PC-9 (cell line): ENCODE measurements around the gene ALX4. TPM values are rescaled to one million over a fixed set of nuclear protein-coding genes. Genes with fewer than 3 reads are reported as not detected.

Experiments used
- BruUV-seq: library from RNA; stranded (reverse); fragments of 400-500 nt; replicated peaks from 2 replicates; lab custom pipeline; 2021; lab: Mats Ljungman, UMichigan
- CTCF ChIA-PET: fragments of 300-600 bp; sonication (Branson Sonifier 250); formaldehyde crosslinking; loops from one replicate; lab custom pipeline; 2022; ENCODE audit warnings: antibody characterized with exemption; lab: Charles Lee
- POLR2A ChIA-PET: fragments of 300-600 bp; sonication (Branson Sonifier 250); formaldehyde crosslinking; loops from one replicate; lab custom pipeline; 2022; ENCODE audit warnings: antibody characterized with exemption; ENCODE audit not compliant: unreplicated experiment; lab: Charles Lee
- DNase-seq, 2 experiments: peaks; one replicate each; pipeline versions ENCODE4 v3.0.0 to v3.0.0-alpha.2; 2015 to 2022; ENCODE audit warnings: mixed read lengths in 1 of 2
- H2AFZ ChIP-seq: fragments of 200-600 bp; sonication (generic); 2 replicates; pipeline ENCODE4 v1.8.1; 2017; ENCODE audit warnings: antibody characterized with exemption
- H3F3A ChIP-seq: fragments of 200-600 bp; sonication (generic); 2 replicates; pipeline ENCODE4 v1.8.1; 2017; ENCODE audit warnings: antibody characterized with exemption, mild to moderate bottlenecking, low read depth; ENCODE audit not compliant: insufficient read depth
- H3K27ac ChIP-seq: fragments of 200-600 bp; sonication (generic); 2 replicates; pipeline ENCODE4 v1.6.1; 2016; ENCODE audit warnings: mixed run types
- H3K27me3 ChIP-seq: fragments of 200-600 bp; sonication (generic); 2 replicates; pipeline ENCODE4 v1.6.1; 2016; ENCODE audit warnings: low read depth, mixed run types; ENCODE audit not compliant: insufficient read depth
- H3K36me3 ChIP-seq: fragments of 200-600 bp; sonication (generic); 2 replicates; pipeline ENCODE4 v1.6.1; 2016; ENCODE audit warnings: low read depth, mixed run types
- H3K4me1 ChIP-seq: fragments of 200-600 bp; sonication (generic); replicated peaks from 2 replicates; pipeline ENCODE4 v1.6.1; 2016; ENCODE audit warnings: mixed run types; ENCODE audit not compliant: insufficient read depth
- H3K4me2 ChIP-seq: fragments of 200-600 bp; sonication (generic); 2 replicates; pipeline ENCODE4 v1.6.1; 2017; ENCODE audit warnings: mixed run types
- H3K4me3 ChIP-seq: fragments of 200-600 bp; sonication (generic); 2 replicates; pipeline ENCODE4 v1.6.1; 2016; ENCODE audit warnings: mixed run types
- H3K79me2 ChIP-seq: fragments of 200-600 bp; sonication (generic); 2 replicates; pipeline ENCODE4 v1.6.1; 2017; ENCODE audit warnings: low read depth, mixed run types
- H3K9me2 ChIP-seq: fragments of 200-600 bp; sonication (generic); 2 replicates; pipeline ENCODE4 v1.8.1; 2017; ENCODE audit warnings: mild to moderate bottlenecking; ENCODE audit not compliant: insufficient read depth
- H3K9me3 ChIP-seq: fragments of 200-600 bp; sonication (generic); 2 replicates; pipeline ENCODE4 v1.8.1; 2016; ENCODE audit warnings: low read depth; ENCODE audit not compliant: insufficient read depth
- H4K20me1 ChIP-seq: fragments of 200-600 bp; sonication (generic); 2 replicates; pipeline ENCODE4 v1.8.1; 2017; ENCODE audit not compliant: insufficient read depth
- CTCF ChIP-seq: fragments of 200-600 bp; sonication (generic); conservative IDR thresholded peaks from 2 replicates; pipeline ENCODE4 v1.6.1; 2017; ENCODE audit warnings: mixed run types, antibody characterized with exemption, mild to moderate bottlenecking, moderate library complexity
- EZH2 ChIP-seq: fragments of 200-600 bp; sonication (generic); IDR thresholded peaks from 2 replicates; pipeline ENCODE4 v1.8.0; 2017; ENCODE audit warnings: antibody characterized with exemption, low read depth
- intact Hi-C: fragments of 100-400 bp; cut with micrococcal nuclease; formaldehyde crosslinking; loops from one replicate; pipeline ENCODE4 v1.10.0; 2022; ENCODE audit not compliant: unreplicated experiment
- total RNA-seq: library from RNA; stranded (reverse); gene quantifications from 2 replicates; pipeline ENCODE4 v1.2.3, GENCODE V29; 2021

ALX4 gene
- total RNA-seq, 1 experiment from 2014 or later: not detected

- no peaks in the 10 kb centered on the region; the same call in 1 of the 2 replicates for H3K9me3 ChIP-seq
- peaks cover 91% of the 10 kb centered on the region for H3K27me3 ChIP-seq
- intact Hi-C loops: no loop called here
- ChIA-PET POLR2A (no interaction called here), CTCF (interaction anchor here (0.5 to 0.7 kb wide), 2 partner anchors 136 to 177 kb away, joined by 3 to 6 read pairs; no protein-coding TSS in a partner anchor)
- H2AFZ ChIP-seq: no peak overlapping the region
- H3K79me2 ChIP-seq: no peaks in the 10 kb centered on the region
- H3K4me3 ChIP-seq: no peak overlapping the region
- no peaks in the 10 kb centered on the region for H3K9me2 ChIP-seq
- H3K4me2 ChIP-seq: no peak overlapping the region
- no peak overlapping the region for H3K27ac ChIP-seq
- H4K20me1 ChIP-seq: no peaks in the 10 kb centered on the region; the same call in 1 of the 2 replicates
- H3K4me1 ChIP-seq: no peaks in the 10 kb centered on the region
- no peaks in the 10 kb centered on the region for H3K36me3 ChIP-seq
- TF ChIP-seq EZH2 (no peak), CTCF (no peak)
- no TSS peak for BruUV-seq
- H3F3A ChIP-seq: no peaks in the 10 kb centered on the region
- DNase-seq: no peak
Measured at GRCh38 chr11:44269369-44270351, 40.3 kb downstream of the ALX4 start.

- H3K9me3 ChIP-seq: no peaks in the 10 kb centered on the region
- no peak overlapping the region for H3K27ac ChIP-seq
- H3K9me2 ChIP-seq: no peaks in the 10 kb centered on the region
- H3F3A ChIP-seq: no peaks in the 10 kb centered on the region
- H3K27me3 ChIP-seq: peaks cover 81% of the 10 kb centered on the region
- no peak for DNase-seq
- H2AFZ ChIP-seq: no peak overlapping the region
- H3K36me3 ChIP-seq: no peaks in the 10 kb centered on the region
- no peaks in the 10 kb centered on the region for H3K79me2 ChIP-seq
- TF ChIP-seq EZH2 (no peak), CTCF (no peak)
- no peak overlapping the region for H3K4me2 ChIP-seq
- CTCF ChIA-PET: no interaction called here
- H3K4me3 ChIP-seq: no peak overlapping the region
- H4K20me1 ChIP-seq: no peaks in the 10 kb centered on the region; the same call in 1 of the 2 replicates
- POLR2A ChIA-PET: no interaction called here
- no TSS peak for BruUV-seq
- intact Hi-C loops: no loop called here
- no peaks in the 10 kb centered on the region for H3K4me1 ChIP-seq
Measured at GRCh38 chr11:44268614-44269080, 41.3 kb downstream of the ALX4 start.

- CTCF ChIA-PET: no interaction called here
- Histone ChIP-seq H4K20me1 (no peaks in the 10 kb centered on the region; the same call in 1 of the 2 replicates), H3K9me2 (no peaks in the 10 kb centered on the region), H3K4me3 (no peak overlapping the region), H3K36me3 (no peaks in the 10 kb centered on the region), H3K9me3 (no peaks in the 10 kb centered on the region), H2AFZ (no peak overlapping the region), H3K79me2 (no peaks in the 10 kb centered on the region), H3K27me3 (peaks cover 75% of the 10 kb centered on the region), H3K4me1 (no peaks in the 10 kb centered on the region), H3K4me2 (no peak overlapping the region), H3K27ac (no peak overlapping the region), H3F3A (no peaks in the 10 kb centered on the region)
- no TSS peak for BruUV-seq
- DNase-seq: no peak
- POLR2A ChIA-PET: no interaction called here
- intact Hi-C loops: no loop called here
- TF ChIP-seq EZH2 (no peak), CTCF (no peak)
Measured at GRCh38 chr11:44267750-44268613, 42.0 kb downstream of the ALX4 start.
